ENCODE results near the gene ZEB2. TPM values are rescaled to one million over a fixed set of nuclear protein-coding genes. Genes with fewer than 3 reads are reported as not detected.

ZEB2 gene
- total RNA-seq, 4 donors from 2014 or later, result 187 to 346 (median 266) TPM

DNA sequence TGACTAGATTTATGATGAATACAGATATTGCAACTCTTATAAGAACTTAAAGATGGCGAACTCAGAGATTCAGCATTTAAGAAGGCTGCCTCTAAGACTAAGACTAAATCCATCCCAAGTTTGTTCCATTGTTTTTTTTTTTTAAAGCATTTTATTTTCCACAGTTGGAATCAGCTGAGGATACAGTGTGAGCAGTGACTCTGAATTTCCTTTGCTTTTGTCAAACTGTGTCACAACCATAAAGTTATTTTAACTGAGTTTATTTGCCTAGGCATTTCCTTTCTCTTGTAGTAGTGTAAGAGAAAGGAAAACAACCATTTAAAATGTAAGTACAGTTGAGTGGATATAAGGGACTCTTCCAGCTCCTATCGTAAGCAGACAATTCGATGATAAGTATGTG, 63.9 kb downstream of the ZEB2 start:
- TF ChIP-seq, protein P1, sequence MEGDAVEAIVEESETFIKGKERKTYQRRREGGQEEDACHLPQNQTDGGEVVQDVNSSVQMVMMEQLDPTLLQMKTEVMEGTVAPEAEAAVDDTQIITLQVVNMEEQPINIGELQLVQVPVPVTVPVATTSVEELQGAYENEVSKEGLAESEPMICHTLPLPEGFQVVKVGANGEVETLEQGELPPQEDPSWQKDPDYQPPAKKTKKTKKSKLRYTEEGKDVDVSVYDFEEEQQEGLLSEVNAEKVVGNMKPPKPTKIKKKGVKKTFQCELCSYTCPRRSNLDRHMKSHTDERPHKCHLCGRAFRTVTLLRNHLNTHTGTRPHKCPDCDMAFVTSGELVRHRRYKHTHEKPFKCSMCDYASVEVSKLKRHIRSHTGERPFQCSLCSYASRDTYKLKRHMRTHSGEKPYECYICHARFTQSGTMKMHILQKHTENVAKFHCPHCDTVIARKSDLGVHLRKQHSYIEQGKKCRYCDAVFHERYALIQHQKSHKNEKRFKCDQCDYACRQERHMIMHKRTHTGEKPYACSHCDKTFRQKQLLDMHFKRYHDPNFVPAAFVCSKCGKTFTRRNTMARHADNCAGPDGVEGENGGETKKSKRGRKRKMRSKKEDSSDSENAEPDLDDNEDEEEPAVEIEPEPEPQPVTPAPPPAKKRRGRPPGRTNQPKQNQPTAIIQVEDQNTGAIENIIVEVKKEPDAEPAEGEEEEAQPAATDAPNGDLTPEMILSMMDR (IDR thresholded peaks at IDR 0.05; ENCODE audit: low read depth), result no peak

DNA sequence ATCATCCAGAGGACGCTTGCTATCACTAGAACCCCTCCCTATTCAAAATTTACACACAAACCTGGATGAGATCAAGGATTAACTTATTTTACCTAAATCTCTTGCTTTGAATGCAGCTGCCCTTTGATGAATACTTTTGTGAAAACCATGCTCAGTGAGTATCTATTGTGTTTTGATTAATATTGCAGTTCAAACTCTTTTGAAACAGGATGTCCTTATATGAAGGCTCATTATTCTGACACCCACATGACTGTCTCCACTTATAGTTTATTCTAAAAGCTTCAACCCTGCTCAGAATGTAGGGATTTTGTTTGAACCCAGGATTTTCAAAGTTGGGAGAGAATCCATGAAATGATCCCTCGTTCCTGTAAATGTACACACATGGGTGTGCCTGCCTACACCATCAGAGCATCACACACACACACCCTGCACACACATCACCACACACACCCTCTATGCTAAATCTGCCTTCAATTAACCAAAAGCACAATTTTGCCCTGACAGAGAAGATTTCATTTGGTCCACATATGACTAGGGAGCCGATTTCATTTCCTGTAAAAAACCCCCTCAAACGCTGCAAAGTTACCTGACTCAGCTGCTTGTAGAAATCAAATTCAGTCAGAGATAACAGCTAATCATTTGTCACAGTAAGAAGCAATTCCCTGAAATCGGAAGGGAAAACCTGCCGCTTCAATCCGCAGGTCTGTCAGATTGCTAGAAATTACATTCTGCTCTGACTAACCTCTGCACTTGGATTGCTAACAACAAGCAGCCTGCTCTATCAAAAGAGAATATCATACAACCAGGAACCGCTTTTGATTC, 65.2 kb downstream of the ZEB2 start:
- TF ChIP-seq, protein P1 (IDR thresholded peaks at IDR 0.05; ENCODE audit: low read depth), result no peak

DNA sequence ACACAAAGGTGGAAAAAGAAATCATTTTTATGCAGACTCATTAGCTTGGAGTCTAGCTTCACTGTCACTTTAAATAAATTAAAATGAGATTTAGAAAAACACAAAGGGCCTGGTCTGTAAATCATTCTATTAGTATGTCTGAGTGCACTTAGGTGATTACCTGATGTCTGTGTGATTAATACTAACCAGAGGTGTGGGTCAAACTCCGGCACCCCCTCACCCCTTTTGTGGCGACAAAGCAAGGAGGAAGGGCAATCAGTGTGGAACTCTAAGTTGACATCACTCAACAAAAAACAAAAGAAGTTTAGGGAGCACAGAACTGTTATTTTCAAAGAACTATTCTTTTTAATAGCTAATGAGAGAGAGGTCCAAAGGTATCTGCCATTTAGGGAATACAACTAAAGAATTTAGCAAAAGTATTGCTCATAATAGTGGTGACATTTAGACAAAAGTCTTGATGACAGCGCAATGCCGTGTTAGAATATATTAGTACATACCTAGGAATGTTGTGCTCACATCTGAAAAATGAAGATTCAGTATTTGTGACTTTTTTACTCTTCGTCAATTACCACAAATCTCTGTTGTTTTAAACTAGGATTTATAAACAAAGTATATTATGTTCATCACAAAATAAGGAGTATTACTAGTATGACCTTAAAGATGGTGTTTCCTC, 66.3 kb downstream of the ZEB2 start:
- TF ChIP-seq, protein P1 (IDR thresholded peaks at IDR 0.05; ENCODE audit: low read depth), result no peak

DNA sequence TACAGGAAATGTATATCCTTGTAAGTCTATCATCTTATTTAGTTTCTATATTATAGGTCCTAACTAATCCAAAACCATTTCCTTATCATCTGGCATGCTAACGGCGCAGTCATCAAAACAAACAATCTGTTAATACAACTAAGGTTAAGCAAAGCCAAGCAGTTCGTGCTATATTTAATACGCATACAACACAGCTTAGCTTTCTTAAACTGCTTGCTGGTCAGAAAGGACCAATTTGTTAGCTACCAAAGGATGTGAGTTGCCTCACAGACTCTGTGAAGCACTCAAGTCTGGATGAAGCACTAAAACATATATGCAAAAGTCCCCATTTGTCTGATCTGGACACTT, 67.0 kb downstream of the ZEB2 start:
- TF ChIP-seq, protein P1 (IDR thresholded peaks at IDR 0.05; ENCODE audit: low read depth), result no peak

DNA sequence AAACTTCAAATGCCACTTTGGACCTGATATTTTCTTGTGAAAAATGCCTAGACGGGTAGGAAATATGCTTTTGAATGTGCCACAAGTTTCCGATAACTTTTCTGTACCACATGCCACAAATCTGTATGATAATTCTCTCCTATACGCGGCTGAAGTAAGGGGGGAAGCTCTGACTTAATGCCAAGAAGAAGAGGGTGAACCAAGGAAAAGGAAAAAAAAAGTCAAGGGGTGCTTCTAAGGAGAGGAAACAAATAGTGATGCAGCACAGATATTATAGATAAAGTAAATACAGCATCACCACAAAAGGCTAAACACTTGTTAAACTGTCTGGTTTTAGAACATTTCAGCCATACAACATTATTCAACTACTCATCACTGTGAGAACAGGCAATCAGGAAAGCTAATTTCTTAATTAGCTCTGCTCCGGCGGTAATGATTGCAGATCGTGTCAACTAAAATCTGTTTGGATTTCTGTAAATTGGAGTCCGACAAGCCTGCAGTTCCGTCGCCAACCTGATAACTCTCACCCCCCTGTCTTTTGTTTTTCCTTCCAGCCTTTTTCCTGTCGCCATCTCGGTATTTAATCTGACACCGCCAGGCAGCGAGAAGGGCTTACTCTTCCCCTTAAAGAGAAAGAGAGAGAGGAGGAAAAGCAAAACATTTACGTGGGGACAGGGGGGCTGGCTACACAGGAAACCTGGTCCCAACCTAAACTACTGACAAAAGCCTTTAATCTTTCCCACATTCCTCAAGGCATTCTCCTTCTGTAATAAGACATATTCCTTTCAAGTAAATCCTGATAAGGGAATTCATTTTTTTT, 67.5 kb downstream of the ZEB2 start:
- TF ChIP-seq, protein P1 (IDR thresholded peaks at IDR 0.05; ENCODE audit: low read depth), result no peak

DNA sequence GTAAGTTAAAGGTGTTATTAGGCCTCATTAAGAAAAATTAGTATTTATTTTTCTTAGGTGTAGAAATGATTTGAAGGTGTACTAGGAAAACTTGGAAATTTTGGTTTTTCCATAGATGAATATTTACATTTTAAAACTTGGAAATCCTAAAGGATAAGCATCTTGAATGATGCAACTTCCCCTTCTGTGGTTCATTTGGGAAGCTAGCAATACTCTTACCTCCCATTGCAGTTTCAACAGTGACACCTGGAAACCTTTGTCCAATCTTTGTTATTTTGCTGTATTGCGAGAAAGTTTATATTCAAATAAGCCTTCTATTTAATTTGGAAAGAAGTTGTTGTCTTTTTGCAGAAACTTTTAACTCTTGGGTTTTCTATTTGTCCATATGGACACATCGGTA, 68.5 kb downstream of the ZEB2 start:
- TF ChIP-seq, protein P1 (IDR thresholded peaks at IDR 0.05; ENCODE audit: low read depth), result no peak

DNA sequence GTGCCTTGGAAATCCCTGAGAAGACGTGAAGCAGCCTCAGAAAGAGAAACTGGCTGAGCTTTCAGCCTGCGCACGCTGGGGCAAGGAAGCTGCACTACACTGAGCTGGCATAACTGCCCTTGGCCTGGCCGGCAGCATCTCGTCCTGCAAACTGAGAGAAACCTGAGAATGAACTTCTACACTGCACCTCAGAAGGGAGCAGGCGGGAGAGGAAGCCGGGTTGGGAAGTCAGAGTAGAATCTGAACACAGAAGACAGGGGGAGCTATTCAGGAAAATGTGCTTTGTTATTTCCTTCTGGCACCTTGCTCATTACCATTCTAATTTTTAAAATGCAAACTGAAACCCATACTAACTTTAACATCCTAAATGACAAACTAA, 70.9 kb downstream of the ZEB2 start:
- TF ChIP-seq, protein P1 (IDR thresholded peaks at IDR 0.05; ENCODE audit: low read depth), result no peak

Measured in subcutaneous adipose tissue (tissue), 4 donors.